OCI-LY7 (cell line): ENCODE data around the gene SCN4A.

Source experiments
- EZH2phosphoT487 ChIP-seq: fragments of 200-600 bp; sonication (generic); IDR thresholded peaks from 2 replicates; pipeline ENCODE4 v1.6.1; 2018; ENCODE audit warnings: low read depth, borderline replicate concordance, mild to moderate bottlenecking, mixed run types, antibody characterized with exemption, low read length, moderate library complexity, mixed read lengths
- TF ChIP-seq, protein P1 (sequence below): fragments of 200-600 bp; sonication (generic); conservative IDR thresholded peaks from 2 replicates; pipeline ENCODE4 v1.5.1; 2014; ENCODE audit warnings: mild to moderate bottlenecking, antibody characterized with exemption, low read length, moderate library complexity, mixed read lengths

DNA sequence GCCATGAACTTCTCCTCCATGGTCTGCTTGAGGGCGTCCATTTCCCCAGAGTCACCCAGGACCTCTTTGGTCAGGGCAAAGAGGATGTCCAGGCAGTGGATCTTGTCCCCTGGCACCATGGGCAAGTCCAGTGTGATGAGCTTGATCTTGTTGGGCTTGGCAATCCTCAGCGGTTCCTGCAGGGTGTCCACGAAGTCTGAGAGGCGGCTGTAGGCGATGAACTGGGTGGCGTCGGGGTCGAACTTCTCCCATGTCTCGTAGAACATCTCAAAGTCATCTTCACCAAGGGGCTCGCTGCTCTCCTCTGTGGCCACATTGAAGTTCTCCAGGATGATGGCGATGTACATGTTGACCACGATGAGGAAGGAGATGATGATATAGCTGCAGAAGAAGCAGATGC lies 31.6 kb downstream of the SCN4A start:
- TF ChIP-seq, protein P1, sequence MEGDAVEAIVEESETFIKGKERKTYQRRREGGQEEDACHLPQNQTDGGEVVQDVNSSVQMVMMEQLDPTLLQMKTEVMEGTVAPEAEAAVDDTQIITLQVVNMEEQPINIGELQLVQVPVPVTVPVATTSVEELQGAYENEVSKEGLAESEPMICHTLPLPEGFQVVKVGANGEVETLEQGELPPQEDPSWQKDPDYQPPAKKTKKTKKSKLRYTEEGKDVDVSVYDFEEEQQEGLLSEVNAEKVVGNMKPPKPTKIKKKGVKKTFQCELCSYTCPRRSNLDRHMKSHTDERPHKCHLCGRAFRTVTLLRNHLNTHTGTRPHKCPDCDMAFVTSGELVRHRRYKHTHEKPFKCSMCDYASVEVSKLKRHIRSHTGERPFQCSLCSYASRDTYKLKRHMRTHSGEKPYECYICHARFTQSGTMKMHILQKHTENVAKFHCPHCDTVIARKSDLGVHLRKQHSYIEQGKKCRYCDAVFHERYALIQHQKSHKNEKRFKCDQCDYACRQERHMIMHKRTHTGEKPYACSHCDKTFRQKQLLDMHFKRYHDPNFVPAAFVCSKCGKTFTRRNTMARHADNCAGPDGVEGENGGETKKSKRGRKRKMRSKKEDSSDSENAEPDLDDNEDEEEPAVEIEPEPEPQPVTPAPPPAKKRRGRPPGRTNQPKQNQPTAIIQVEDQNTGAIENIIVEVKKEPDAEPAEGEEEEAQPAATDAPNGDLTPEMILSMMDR, result no peak
- no peak for TF ChIP-seq EZH2phosphoT487
